ENCODE measurements around the gene PRXL2A.

GRCh38 chr10:80471001-80471400 is 62.6 kb downstream of the PRXL2A start:
- TF ChIP-seq CTCF (conservative IDR thresholded peaks at IDR 0.05; ENCODE audit: low read depth in 2 of 2) = no peak
- TF ChIP-seq EZH2 (IDR thresholded peaks at IDR 0.05; ENCODE audit: low read depth, unreplicated experiment) = no peak
- TF ChIP-seq POLR2AphosphoS5 (IDR thresholded peaks at IDR 0.05; ENCODE audit: low read depth) = no peak
- TF ChIP-seq EZH2phosphoT487 (IDR thresholded peaks at IDR 0.05; ENCODE audit: unreplicated experiment) = no peak
- TF ChIP-seq STAT1 (IDR thresholded peaks at IDR 0.05; ENCODE audit: unreplicated experiment) = no peak
- no peak for TF ChIP-seq NANOG (IDR thresholded peaks at IDR 0.05; ENCODE audit: borderline replicate concordance)
- TF ChIP-seq, protein P1, sequence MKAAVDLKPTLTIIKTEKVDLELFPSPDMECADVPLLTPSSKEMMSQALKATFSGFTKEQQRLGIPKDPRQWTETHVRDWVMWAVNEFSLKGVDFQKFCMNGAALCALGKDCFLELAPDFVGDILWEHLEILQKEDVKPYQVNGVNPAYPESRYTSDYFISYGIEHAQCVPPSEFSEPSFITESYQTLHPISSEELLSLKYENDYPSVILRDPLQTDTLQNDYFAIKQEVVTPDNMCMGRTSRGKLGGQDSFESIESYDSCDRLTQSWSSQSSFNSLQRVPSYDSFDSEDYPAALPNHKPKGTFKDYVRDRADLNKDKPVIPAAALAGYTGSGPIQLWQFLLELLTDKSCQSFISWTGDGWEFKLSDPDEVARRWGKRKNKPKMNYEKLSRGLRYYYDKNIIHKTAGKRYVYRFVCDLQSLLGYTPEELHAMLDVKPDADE (IDR thresholded peaks at IDR 0.05) = no peak
- no peak for TF ChIP-seq REST (IDR thresholded peaks at IDR 0.05; ENCODE audit: unreplicated experiment)
- no peak for TF ChIP-seq JUNB (IDR thresholded peaks at IDR 0.05; ENCODE audit: unreplicated experiment)
- no peak for TF ChIP-seq CREB1 (CRISPR knock-in tag; IDR thresholded peaks at IDR 0.05; ENCODE audit: low read depth)
- TF ChIP-seq ZNF114 (CRISPR knock-in tag; IDR thresholded peaks at IDR 0.05) = no peak
- no peak for TF ChIP-seq ZNF331 (CRISPR knock-in tag; IDR thresholded peaks at IDR 0.05; ENCODE audit: low read depth)

All from GM23338 (cell line).